Mononuclear cell (primary cell): ENCODE measurements around the gene MBNL1. TPM values are rescaled to one million over a fixed set of nuclear protein-coding genes. Genes with fewer than 3 reads are reported as not detected.
"Not testable (repeated sequence)": the region's sequence is repeated elsewhere in the genome, so short reads cannot be mapped to it uniquely, and the experiment has no call there.

ENCODE experiments used
- H3K27me3 ChIP-seq: 2 replicates; pipeline ENCODE4 v1.6.0; 2011; ENCODE audit warnings: low read length, control low read depth; ENCODE audit not compliant: insufficient read depth
- H3K4me1 ChIP-seq: 2 replicates; pipeline ENCODE4 v1.5.1; 2011; ENCODE audit warnings: mild to moderate bottlenecking, low read length, control low read depth; ENCODE audit not compliant: insufficient read depth
- H3K4me3 ChIP-seq: 2 replicates; pipeline ENCODE4 v1.5.1; 2011; ENCODE audit warnings: mild to moderate bottlenecking, low read length, moderate library complexity
- H3K9me3 ChIP-seq: 2 replicates; pipeline ENCODE4 v1.5.1; 2011; ENCODE audit warnings: low read depth, mild to moderate bottlenecking, control low read depth, low read length
- total RNA-seq: library from RNA; depleted of rRNA; stranded (reverse); fragments of >200 nt; gene quantifications from one replicate; pipeline ENCODE4 v1.2.3, GENCODE V29; 2012

The MBNL1 gene
- total RNA-seq, 1 donor: 929 TPM

DNA sequence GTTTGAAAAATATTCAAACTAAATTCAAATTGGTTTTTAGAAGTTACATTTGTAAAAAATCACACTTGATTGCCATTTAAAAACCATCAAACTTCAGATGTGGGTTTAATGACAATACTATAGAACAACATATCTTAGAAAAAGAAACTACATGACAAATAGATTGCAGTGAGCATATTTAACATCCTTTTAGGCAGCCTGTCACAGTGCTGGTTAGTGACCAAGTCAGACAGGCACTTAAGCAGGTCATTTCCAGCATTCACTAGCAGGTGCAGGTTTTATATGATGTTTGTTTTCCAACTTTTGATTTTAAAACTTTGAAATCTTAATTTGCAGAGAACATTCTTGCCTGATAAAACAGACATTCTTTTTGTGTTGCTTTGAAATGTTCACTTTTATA, 115.7 kb downstream of the MBNL1 start:
- Histone ChIP-seq H3K4me1 (peaks cover 18% of the 10 kb centered on the region), H3K9me3 (no peaks in the 10 kb centered on the region), H3K4me3 (no peak overlapping the region), H3K27me3 (no peaks in the 10 kb centered on the region)

DNA sequence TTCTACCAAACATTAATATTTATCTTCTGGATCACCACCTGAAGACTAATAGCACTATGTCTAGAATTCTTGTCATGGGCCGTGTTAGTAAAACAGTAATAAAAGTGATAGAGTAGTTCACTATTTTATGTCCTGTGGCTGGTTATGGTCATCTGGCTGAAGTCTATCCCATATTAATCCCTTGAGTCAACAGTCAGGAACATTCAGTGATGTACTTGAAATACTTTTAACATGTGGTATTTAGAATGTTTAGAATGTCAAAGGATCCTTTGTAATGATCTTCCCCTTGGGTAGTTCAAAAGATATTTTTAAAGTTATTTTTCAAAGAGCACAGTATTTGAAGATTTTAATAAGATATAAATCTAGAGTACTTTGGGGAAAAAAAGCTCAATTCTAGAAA, 117.0 kb downstream of the MBNL1 start:
- Histone ChIP-seq H3K4me1 (peaks cover 18% of the 10 kb centered on the region), H3K27me3 (no peaks in the 10 kb centered on the region), H3K4me3 (no peak overlapping the region), H3K9me3 (no peaks in the 10 kb centered on the region)

DNA sequence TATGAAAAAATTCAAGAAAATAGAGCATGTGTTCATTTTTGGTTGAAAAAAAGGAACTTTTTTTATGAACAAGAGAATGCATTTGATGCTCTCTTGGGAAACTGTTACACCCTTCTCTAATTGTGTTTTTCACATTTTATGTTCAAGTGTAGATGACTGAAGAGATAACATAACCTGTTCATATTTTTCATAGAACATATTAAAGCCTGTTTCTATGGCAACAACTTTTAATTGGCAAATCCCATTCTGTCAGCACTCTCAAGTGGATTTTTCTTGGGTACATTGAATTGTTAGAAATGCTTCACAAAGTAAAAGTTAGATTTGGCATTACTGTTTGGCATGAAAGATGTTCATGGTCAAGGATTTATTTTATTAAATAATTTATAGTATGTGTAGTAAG, 117.5 kb downstream of the MBNL1 start:
- Histone ChIP-seq H3K27me3 (no peaks in the 10 kb centered on the region), H3K4me3 (no peak overlapping the region), H3K4me1 (peaks cover 18% of the 10 kb centered on the region), H3K9me3 (no peaks in the 10 kb centered on the region)

DNA sequence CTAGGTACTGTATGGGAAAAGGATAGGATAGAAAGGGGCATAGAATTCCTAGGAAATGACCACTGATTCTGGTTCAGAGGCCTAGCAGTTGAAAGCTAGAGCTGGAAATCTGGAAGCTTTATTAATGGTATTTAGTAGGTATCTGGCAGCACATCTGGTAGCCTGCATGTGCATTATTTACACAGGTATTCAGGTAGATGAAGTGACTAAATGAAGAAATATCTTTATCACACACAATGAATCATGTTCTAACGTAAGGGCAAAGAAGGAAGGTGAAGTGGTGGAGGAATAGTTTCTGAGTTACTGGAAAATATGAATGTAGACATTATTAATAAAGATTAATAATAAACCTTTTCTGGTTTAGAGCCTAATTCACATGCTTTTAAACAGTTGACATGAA, 119.9 kb downstream of the MBNL1 start:
- no peaks in the 10 kb centered on the region for H3K27me3 ChIP-seq
- H3K4me3 ChIP-seq: no peak overlapping the region
- peaks cover 3% of the 10 kb centered on the region for H3K4me1 ChIP-seq
- no peaks in the 10 kb centered on the region for H3K9me3 ChIP-seq

DNA sequence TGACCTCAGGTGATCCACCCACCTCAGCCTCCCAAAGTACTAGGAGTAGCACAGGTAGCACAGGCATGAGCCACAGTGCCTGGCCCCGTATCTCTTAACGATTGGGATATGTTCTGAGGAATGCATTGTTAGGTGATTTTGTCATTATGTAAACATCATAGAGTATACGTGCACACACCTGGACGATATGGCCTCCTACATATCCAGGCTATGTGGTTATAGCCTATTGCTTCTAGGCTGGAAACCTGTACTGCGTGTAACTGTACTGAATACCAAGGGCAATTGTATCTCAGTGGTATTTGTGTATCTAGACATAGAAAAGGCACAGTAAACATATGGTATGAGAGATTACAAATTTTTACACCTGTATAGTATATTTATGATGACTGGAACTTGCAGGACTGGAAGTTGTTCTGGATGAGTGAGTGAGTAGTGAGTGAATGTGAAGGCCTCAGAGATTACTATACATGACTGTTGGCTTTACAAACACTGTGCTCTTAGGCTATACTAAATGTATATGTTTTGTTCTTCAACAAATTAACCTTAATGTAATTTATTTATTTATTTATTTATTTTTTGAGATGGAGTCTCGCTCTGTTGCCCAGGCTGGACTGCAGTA, 120.7 kb downstream of the MBNL1 start:
- Histone ChIP-seq H3K4me1 (peaks cover 3% of the 10 kb centered on the region), H3K9me3 (no peaks in the 10 kb centered on the region), H3K4me3 (no peak overlapping the region), H3K27me3 (no peaks in the 10 kb centered on the region)

DNA sequence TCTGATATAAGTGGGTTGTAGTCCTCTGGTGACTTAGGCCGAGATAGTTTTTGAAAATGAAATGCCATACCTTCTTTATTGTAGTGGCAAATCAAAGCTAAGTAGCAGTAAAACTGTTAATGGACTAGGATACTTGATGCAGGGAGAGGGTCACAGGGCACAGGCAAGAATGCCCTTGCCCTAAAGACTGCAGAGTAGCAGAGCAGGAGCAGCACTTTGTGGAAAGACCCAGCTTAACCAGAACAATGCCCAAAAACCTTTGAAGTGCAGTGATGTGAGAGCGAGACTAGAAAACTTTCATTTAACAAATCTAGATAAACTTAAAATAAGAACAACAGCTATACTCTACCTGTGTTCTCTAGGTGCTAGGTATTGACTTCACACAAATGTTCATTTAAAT, 121.9 kb downstream of the MBNL1 start:
- Histone ChIP-seq H3K27me3 (no peaks in the 10 kb centered on the region), H3K4me3 (no peak overlapping the region), H3K4me1 (peaks cover 3% of the 10 kb centered on the region), H3K9me3 (no peaks in the 10 kb centered on the region)

DNA sequence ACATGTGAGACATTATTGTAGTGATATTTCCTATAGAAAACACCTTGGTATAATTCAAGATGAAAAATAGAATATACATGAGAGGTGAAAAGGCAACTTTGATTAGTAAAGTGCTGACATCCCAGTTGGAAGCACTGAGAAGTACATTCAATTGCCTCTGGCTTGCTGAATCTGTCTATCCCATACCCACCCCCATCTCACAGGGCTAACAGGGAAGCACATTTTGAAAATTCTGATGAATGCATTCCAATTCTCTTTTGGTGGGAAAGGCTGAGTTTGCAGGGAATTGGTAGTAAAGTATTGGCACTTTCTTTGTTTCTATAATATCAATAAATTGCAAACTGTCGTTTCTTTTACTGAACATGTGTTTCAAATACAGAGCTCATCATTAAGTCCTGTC, 122.9 kb downstream of the MBNL1 start:
- Histone ChIP-seq H3K27me3 (no peaks in the 10 kb centered on the region), H3K9me3 (no peaks in the 10 kb centered on the region), H3K4me1 (peaks cover 3% of the 10 kb centered on the region), H3K4me3 (no peak overlapping the region)

DNA sequence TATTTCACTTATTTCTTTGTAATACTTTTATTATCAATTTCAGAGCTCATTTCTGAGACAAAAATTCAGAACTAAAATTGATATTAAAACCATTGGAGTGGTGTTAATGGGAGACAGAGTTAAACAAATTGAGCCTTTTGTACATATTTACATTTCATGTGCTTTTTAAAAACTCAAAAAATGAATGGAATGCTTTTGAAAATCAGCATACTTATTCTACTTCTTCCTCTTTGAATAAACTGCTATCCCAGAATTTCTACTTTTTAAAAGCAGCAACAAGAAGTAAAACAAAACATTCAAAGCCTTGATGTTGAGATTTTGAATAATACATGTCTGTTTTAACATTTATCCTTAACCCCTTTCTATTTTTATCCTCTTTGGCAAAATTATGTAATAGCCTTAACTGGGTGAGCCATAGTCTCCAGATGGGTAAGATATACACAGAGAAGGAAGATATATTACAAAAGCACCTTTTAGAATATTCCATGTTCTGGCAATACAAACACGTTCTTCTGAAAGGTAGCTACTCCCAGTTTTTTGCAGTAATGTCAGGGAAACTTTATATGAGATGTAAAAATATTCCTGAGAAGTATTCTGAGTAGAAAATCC, 123.6 kb downstream of the MBNL1 start:
- Histone ChIP-seq H3K4me3 (no peak overlapping the region), H3K9me3 (no peaks in the 10 kb centered on the region), H3K27me3 (no peaks in the 10 kb centered on the region), H3K4me1 (peaks cover 3% of the 10 kb centered on the region)

DNA sequence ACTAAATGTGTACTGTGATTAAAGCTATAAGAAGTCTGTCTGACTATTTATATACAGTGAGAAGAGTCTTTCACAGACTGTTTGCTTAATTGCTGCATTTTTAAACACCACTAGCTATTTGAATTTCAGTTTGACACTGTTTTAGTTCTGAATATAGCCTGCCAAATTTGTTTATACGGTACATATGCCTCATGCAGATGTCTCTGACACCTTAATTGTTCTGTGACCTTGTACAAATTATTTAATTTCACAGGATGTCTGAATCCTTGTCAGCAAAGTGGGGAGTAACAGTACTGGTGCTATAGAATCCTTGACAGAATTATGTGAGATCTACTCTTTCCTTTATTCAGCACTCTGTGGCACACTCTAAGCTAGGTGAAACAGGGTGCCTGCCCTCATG, 125.5 kb downstream of the MBNL1 start:
- Histone ChIP-seq H3K27me3 (no peaks in the 10 kb centered on the region), H3K9me3 (no peaks in the 10 kb centered on the region), H3K4me3 (no peak overlapping the region), H3K4me1 (peaks cover 7% of the 10 kb centered on the region)

DNA sequence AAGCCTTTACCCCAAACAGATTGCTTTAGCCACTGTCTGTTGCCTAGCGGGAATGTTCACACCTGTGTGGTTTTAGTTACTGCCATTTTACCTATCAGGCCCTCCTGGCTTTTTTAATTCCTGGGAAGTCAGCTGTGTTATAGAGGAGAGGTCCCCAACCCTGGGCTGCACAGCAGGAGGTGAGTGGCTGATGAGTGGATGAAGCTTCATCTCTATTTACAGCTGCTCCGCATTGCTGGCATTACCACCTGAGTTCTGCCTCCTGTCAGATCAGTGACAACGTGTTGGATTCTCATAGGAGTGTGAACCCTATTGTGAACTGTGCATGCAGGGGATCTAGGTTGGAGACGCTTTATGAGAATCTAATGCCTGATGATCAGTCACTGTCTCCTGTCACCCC, 127.0 kb downstream of the MBNL1 start:
- peaks cover 14% of the 10 kb centered on the region for H3K4me1 ChIP-seq
- no peaks in the 10 kb centered on the region for H3K9me3 ChIP-seq
- H3K27me3 ChIP-seq: no peaks in the 10 kb centered on the region
- H3K4me3 ChIP-seq: no peak overlapping the region

DNA sequence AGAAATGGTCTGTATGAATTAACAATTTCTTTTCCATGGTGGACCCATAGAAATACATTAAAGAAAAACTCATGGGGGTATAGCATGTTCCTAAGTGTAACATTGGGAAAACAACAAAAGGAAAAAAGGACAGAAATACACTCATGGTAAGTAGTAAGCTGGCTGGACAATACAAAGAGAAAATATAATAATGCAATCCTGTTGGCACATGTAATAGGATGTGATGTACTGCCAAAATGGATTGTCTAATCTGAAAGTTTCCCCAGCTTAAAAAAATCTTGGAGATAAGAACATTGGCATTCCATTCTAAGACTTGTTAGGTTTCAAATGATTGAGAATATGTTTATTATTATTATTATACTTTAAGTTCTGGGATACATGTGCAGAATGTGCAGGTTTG, 128.1 kb downstream of the MBNL1 start:
- Histone ChIP-seq H3K4me1 (peaks cover 23% of the 10 kb centered on the region), H3K9me3 (no peaks in the 10 kb centered on the region), H3K4me3 (no peak overlapping the region), H3K27me3 (no peaks in the 10 kb centered on the region)

DNA sequence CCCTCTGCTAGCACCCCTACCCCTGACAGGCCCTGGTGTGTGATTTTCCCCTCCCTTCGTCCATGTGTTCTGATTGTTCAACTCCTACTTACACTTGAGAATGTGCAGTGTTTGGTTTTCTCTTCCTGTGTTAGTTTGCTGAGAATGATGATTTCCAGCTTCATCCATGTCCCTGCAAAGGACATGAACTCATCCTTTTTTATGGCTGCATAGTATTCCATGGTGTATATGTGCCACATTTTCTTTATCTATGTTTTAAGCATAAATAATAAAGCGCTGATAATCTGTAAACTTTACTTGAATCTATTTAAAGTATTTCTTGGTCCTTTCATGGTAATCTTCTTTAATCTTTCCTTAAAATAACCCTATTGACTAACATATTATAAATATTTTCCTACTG, 128.6 kb downstream of the MBNL1 start:
- not testable (repeated sequence) for H3K9me3 ChIP-seq, H3K27me3 ChIP-seq, H3K4me3 ChIP-seq
- peaks cover 27% of the 10 kb centered on the region for H3K4me1 ChIP-seq

DNA sequence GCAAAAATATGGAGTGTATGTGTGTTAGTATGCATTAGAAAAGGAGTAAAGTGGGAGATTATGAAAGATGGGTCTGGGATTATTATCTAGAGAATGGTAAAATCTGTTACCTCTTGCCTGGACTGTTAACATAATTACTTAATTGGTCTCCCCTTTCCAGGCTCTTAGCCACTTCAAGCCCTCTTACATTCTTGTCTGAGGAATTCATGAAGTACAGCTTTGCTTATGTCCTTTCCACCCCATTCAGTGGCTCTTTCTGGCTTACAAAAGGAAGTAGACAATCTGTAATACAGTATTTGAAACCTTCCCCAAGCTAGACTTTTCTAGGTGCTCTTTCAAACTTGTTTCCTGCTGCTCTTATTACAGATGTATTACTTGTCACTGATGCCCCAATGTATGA, 129.8 kb downstream of the MBNL1 start:
- Histone ChIP-seq H3K9me3 (no peaks in the 10 kb centered on the region), H3K4me3 (no peak overlapping the region), H3K27me3 (no peaks in the 10 kb centered on the region), H3K4me1 (peaks cover 34% of the 10 kb centered on the region)

DNA sequence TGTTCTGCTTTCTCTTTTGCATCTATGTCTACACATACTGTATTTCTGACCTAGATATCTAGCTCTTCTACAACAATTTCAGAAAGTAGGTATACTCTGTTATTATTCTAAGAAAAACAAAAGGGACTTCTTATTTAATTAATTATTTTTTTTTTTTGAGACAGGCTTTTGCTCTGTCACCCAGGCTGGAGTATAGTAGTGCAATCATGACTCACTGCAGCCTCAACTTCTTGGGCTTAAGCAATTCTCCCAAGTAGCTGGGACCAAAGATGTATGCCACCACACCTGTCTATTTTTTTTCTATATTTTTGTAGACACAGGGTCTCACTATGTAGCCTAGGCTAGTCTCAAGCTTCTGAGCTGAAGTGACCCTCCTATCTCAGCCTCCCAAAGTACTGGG, 130.6 kb downstream of the MBNL1 start:
- H3K4me1 ChIP-seq: peaks cover 39% of the 10 kb centered on the region
- H3K9me3 ChIP-seq: no peaks in the 10 kb centered on the region
- H3K27me3 ChIP-seq: no peaks in the 10 kb centered on the region
- no peak overlapping the region for H3K4me3 ChIP-seq

DNA sequence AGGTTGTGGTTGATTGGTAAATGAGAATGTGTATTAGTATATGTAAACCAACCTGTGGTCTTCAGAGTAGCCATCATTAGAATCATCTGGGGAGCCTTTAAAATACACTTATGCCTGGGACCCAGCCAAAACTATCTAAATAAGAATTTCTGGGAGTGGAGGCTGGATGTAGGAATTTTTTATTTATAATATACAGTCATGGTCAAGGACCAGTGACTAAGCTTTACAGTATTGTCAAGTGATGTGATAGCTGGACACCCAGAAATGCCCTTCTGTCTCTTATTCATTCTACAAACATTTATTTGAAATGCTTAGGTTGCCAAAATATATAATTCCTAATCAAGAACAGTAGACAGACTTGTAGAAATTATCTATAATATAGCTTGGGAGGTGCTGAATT, 132.2 kb downstream of the MBNL1 start:
- no peaks in the 10 kb centered on the region for H3K9me3 ChIP-seq
- no peak overlapping the region for H3K4me3 ChIP-seq
- H3K4me1 ChIP-seq: peaks cover 40% of the 10 kb centered on the region
- no peaks in the 10 kb centered on the region for H3K27me3 ChIP-seq

DNA sequence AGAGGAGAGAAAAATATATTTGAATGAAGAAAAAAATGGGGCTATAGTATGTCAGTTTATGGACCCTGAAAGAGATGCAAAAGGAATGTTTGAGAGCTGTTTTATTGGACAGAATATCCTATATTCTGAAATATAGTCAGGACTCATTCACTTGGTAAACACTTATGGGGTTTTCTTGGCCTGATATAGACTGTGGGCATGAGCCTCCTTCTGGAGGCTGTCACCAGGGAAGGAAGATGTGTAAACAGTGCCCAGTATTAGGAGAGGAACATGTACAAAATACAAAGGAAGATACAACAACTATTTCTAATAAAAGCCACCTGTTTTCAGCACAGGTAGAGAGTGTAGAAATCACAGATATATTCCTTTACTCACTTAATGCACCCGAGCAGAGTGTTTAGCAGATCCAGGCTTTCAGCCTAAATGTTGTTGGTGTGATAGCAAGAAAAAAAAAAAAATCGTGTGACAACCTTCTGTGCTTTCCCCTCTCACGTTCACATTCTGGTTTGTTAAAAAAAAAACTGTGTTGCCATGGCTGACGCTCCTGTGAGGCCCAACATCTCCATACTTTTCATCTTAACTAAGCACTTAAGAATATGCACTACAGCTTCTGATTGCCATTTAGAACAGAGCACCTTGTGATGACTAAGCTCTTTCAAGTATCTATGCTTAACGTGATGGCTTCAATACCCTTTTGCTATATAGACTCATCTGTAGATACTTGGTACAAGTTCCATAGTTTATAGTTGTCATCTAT, 134.1 kb downstream of the MBNL1 start:
- H3K27me3 ChIP-seq: no peaks in the 10 kb centered on the region
- H3K4me1 ChIP-seq: peaks cover 51% of the 10 kb centered on the region
- no peak overlapping the region for H3K4me3 ChIP-seq
- no peaks in the 10 kb centered on the region for H3K9me3 ChIP-seq
